Measurements from ENCODE around the gene UST. TPM values are rescaled to one million over a fixed set of nuclear protein-coding genes. Genes with fewer than 3 reads are reported as not detected.
"Not testable (repeated sequence)": the region's sequence is repeated elsewhere in the genome, so short reads cannot be mapped to it uniquely, and the experiment has no call there.

UST gene
- total RNA-seq, 2 experiments from 2014 or later, result 1.9 to 3.7 TPM

- no peaks in the 10 kb centered on the region for H3K4me1 Mint-ChIP-seq (ENCODE audit: low read depth)
- no peaks in the 10 kb centered on the region for H3K9me3 Mint-ChIP-seq
- H3K27me3 ChIP-seq (ENCODE audit: control insufficient read depth in 1 of 2, insufficient read depth in 2 of 2, low read length in 2 of 2), result no peaks in the 10 kb centered on the region
- ChIA-PET POLR2A (no interaction called here), CTCF (no interaction called here)
- no peaks in the 10 kb centered on the region for H3K36me3 Mint-ChIP-seq (ENCODE audit: low read depth)
- DNase-seq, result no peak
- no peak overlapping the region for H3K27ac Mint-ChIP-seq
- no peak overlapping the region for H3K4me3 ChIP-seq (ENCODE audit: low read length)
- H3K9me3 ChIP-seq (ENCODE audit: control insufficient read depth in 1 of 2, insufficient read depth in 1 of 2, low read length in 2 of 2), result no peaks in the 10 kb centered on the region
- no peaks in the 10 kb centered on the region for H3K36me3 ChIP-seq (ENCODE audit: insufficient read depth, low read length)
- H3K4me1 ChIP-seq (ENCODE audit: insufficient read depth, low read length), result no peaks in the 10 kb centered on the region
- no peak for ATAC-seq (ENCODE audit: poor library complexity)
- H3K27me3 Mint-ChIP-seq, result no peaks in the 10 kb centered on the region
- no peak for TF ChIP-seq CTCF (IDR thresholded peaks at IDR 0.05)
- no peak overlapping the region for H3K4me3 Mint-ChIP-seq
- intact Hi-C loops (cut with DNase I, micrococcal nuclease), result no loop called here
- no peak overlapping the region for H3K27ac ChIP-seq (ENCODE audit: low read depth in 1 of 2, low read length in 2 of 2)
Measured at GRCh38 chr6:148907573-148907972, 160.7 kb downstream of the UST start.

DNA sequence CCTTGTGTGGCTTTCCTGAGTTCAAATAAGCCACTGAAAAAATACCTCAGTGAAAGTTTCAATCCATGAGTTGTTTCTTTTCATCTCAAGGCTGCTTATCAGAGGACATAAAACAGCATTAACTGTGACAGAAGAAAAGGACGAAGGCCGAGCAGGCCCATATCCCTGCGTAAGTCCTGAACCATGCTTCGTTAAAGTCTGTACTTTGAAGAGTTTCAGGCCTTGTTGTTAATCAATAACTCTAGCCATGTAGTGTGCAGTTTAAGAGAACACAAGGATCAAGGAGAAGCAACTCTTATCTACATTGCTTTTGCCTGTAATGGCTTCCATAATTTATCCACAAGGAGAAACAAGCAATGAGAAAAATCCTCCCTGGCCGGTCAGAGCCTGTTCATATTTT, 165.4 kb downstream of the UST start:
- ChIA-PET POLR2A (no interaction called here), CTCF (no interaction called here)
- H3K4me3 Mint-ChIP-seq, result no peak overlapping the region
- H3K27me3 Mint-ChIP-seq, result no peaks in the 10 kb centered on the region
- DNase-seq (no peak), ATAC-seq (ENCODE audit: poor library complexity) (no peak)
- Histone ChIP-seq H3K27ac (ENCODE audit: low read depth in 1 of 2, low read length in 2 of 2) (no peak overlapping the region), H3K4me1 (ENCODE audit: insufficient read depth, low read length) (no peaks in the 10 kb centered on the region), H3K27me3 (ENCODE audit: control insufficient read depth in 1 of 2, insufficient read depth in 2 of 2, low read length in 2 of 2) (no peaks in the 10 kb centered on the region), H3K36me3 (ENCODE audit: insufficient read depth, low read length) (no peaks in the 10 kb centered on the region), H3K9me3 (ENCODE audit: control insufficient read depth in 1 of 2, insufficient read depth in 1 of 2, low read length in 2 of 2) (peaks cover 3 to 7% of the 10 kb centered on the region in 2 experiments), H3K4me3 (ENCODE audit: low read length) (no peak overlapping the region)
- no peak overlapping the region for H3K27ac Mint-ChIP-seq
- H3K4me1 Mint-ChIP-seq (ENCODE audit: low read depth), result no peaks in the 10 kb centered on the region
- no peaks in the 10 kb centered on the region for H3K36me3 Mint-ChIP-seq (ENCODE audit: low read depth)
- intact Hi-C loops (cut with DNase I, micrococcal nuclease), result no loop called here
- TF ChIP-seq CTCF (IDR thresholded peaks at IDR 0.05), result no peak
- no peaks in the 10 kb centered on the region for H3K9me3 Mint-ChIP-seq

DNA sequence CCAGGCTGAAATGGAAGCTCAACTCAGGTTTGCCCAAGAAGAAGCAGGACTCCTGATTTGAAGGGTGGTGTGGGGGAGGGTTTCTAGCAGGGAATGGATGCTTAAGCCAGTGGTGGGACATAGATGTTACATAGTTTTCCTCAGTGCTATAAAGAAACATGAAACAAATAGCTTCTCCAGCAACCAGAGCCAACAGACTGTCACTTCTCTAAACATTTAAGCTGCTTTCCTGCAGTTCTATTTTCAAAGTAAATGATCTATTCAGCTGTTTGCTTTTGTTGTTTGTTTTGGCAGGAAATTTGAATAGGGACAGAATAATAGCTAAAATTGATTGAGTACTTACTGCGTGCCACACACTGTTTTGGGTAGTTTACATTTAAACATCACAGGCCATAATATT, 169.0 kb downstream of the UST start:
- Mint-ChIP-seq H3K4me3 (no peak overlapping the region), H3K27ac (no peak overlapping the region), H3K27me3 (no peaks in the 10 kb centered on the region), H3K9me3 (peaks cover 6% of the 10 kb centered on the region), H3K4me1 (ENCODE audit: low read depth) (no peaks in the 10 kb centered on the region), H3K36me3 (ENCODE audit: low read depth) (no peaks in the 10 kb centered on the region)
- no peaks in the 10 kb centered on the region for H3K27me3 ChIP-seq (ENCODE audit: control insufficient read depth in 1 of 2, insufficient read depth in 2 of 2, low read length in 2 of 2)
- DNase-seq (no peak), ATAC-seq (ENCODE audit: poor library complexity) (no peak)
- ChIA-PET CTCF (no interaction called here), POLR2A (no interaction called here)
- intact Hi-C loops (cut with DNase I, micrococcal nuclease), result no loop called here
- TF ChIP-seq CTCF (IDR thresholded peaks at IDR 0.05), result no peak
- H3K4me1 ChIP-seq (ENCODE audit: insufficient read depth, low read length), result no peaks in the 10 kb centered on the region
- H3K27ac ChIP-seq (ENCODE audit: low read depth in 1 of 2, low read length in 2 of 2), result no peak overlapping the region
- no peaks in the 10 kb centered on the region for H3K36me3 ChIP-seq (ENCODE audit: insufficient read depth, low read length)
- H3K9me3 ChIP-seq (ENCODE audit: control insufficient read depth in 1 of 2, insufficient read depth in 1 of 2, low read length in 2 of 2), result peaks cover 6 to 15% of the 10 kb centered on the region in 2 experiments
- H3K4me3 ChIP-seq (ENCODE audit: low read length), result no peak overlapping the region

DNA sequence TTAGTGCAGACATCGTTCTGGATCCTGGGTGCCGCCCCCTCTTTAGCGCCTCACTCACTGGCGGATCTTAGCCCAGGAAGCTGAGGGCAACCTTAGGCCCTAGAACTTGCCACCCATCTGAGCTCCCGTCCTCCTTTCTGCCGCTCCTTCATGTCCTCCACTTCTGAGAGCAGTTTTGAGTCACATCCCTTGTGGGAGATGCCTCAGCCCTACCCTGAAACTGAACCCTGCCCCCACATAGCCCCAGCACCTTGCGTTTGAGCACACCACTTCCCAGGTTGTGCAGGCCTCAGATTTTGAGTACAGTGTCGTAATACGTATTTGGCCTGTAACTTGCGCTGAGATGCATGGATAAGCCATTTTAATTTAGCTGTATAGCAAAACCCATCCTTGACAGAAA, 169.7 kb downstream of the UST start:
- H3K4me1 Mint-ChIP-seq (ENCODE audit: low read depth); H3K36me3 ChIP-seq (ENCODE audit: insufficient read depth, low read length); H3K27ac Mint-ChIP-seq; ATAC-seq (ENCODE audit: poor library complexity); H3K36me3 Mint-ChIP-seq (ENCODE audit: low read depth); H3K9me3 Mint-ChIP-seq; H3K27me3 ChIP-seq (ENCODE audit: control insufficient read depth in 1 of 2, insufficient read depth in 2 of 2, low read length in 2 of 2); CTCF ChIA-PET; H3K27ac ChIP-seq (ENCODE audit: low read depth in 1 of 2, low read length in 2 of 2); H3K4me3 ChIP-seq (ENCODE audit: low read length); POLR2A ChIA-PET; H3K4me1 ChIP-seq (ENCODE audit: insufficient read depth, low read length); DNase-seq; H3K27me3 Mint-ChIP-seq; H3K4me3 Mint-ChIP-seq; intact Hi-C loops (cut with DNase I, micrococcal nuclease): not testable (repeated sequence)
- H3K9me3 ChIP-seq (ENCODE audit: control insufficient read depth in 1 of 2, insufficient read depth in 1 of 2, low read length in 2 of 2), result peaks cover 6 to 15% of the 10 kb centered on the region in 2 experiments

All from CD4-positive, alpha-beta T cell (primary cell).